ENCODE measurements around the gene ARHGAP26. TPM values are rescaled to one million over a fixed set of nuclear protein-coding genes. Genes with fewer than 3 reads are reported as not detected.

Gene ARHGAP26
- total RNA-seq, 1 experiment from 2014 or later, result 79.8 TPM

DNA sequence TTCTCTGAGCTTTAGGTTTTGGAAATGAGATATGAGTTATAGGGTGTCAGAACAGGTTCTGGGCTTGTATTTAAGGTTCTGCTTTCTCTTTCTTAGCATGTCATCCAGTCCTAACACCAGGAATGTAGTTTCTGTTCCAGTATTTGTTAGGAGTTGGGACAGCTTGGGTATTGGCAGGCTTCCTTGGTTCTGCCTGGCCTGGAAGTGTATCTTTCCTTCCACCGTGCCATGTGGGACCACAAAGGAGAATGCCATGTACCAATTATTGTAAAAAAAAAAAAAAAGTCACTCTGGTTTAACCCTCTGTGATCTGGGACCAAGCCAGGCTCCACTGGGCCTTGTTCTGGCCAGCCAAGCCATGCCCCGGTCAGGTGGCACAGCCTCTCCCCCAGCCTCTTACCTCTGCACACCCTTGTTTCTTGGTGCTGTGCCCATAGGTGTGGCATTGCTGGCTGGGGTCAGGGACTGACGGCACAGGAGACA lies 47.8 kb downstream of the ARHGAP26 start:
- CTCF ChIA-PET, result interaction anchor here (0.8 kb wide), 1 partner anchor 48 kb away, joined by 3 read pairs; no protein-coding TSS in a partner anchor
- BruUV-seq (replicated peaks), result no TSS peak
- Histone ChIP-seq H3K36me3 (ENCODE audit: control insufficient read depth, insufficient read depth, low read length) (no peaks in the 10 kb centered on the region), H3K27me3 (replicated peaks; ENCODE audit: control insufficient read depth, insufficient read depth, low read length) (no peaks in the 10 kb centered on the region), H3K9me3 (no peaks in the 10 kb centered on the region), H3K4me3 (ENCODE audit: low read depth, low read length) (no peak overlapping the region), H3K4me1 (peaks cover 72% of the 10 kb centered on the region)
- no peaks in the 10 kb centered on the region for H3K36me3 Mint-ChIP-seq (ENCODE audit: insufficient read depth, unreplicated experiment)
- POLR2A ChIA-PET, result no interaction called here
- H3K4me3 Mint-ChIP-seq (ENCODE audit: unreplicated experiment), result no peak overlapping the region
- intact Hi-C loops (cut with micrococcal nuclease; ENCODE audit: unreplicated experiment), result no loop called here
- no peak overlapping the region for H3K27ac Mint-ChIP-seq (ENCODE audit: unreplicated experiment)
- H3K4me1 Mint-ChIP-seq (ENCODE audit: low read depth, unreplicated experiment), result peaks cover 58% of the 10 kb centered on the region
- no peaks in the 10 kb centered on the region for H3K9me3 Mint-ChIP-seq (ENCODE audit: unreplicated experiment)
- H3K27me3 Mint-ChIP-seq (ENCODE audit: insufficient read depth, unreplicated experiment), result no peaks in the 10 kb centered on the region
- DNase-seq, result no peak
- no peak for TF ChIP-seq CTCF (IDR thresholded peaks at IDR 0.05; ENCODE audit: insufficient read depth in 1 of 2, low read depth in 1 of 2, low read length in 1 of 2, severe bottlenecking in 1 of 2, unreplicated experiment in 1 of 2)

- Histone ChIP-seq H3K4me3 (ENCODE audit: low read depth, low read length) (no peak overlapping the region), H3K27me3 (replicated peaks; ENCODE audit: control insufficient read depth, insufficient read depth, low read length) (no peaks in the 10 kb centered on the region), H3K9me3 (no peaks in the 10 kb centered on the region), H3K36me3 (ENCODE audit: control insufficient read depth, insufficient read depth, low read length) (no peaks in the 10 kb centered on the region), H3K4me1 (peaks cover 73% of the 10 kb centered on the region)
- H3K9me3 Mint-ChIP-seq (ENCODE audit: unreplicated experiment), result no peaks in the 10 kb centered on the region
- H3K4me3 Mint-ChIP-seq (ENCODE audit: unreplicated experiment), result no peak overlapping the region
- peak overlapping the region; percentile 3 for H3K27ac Mint-ChIP-seq (ENCODE audit: unreplicated experiment)
- BruUV-seq (replicated peaks), result no TSS peak
- POLR2A ChIA-PET, result no interaction called here
- H3K4me1 Mint-ChIP-seq (ENCODE audit: low read depth, unreplicated experiment), result peaks cover 60% of the 10 kb centered on the region
- CTCF ChIA-PET, result no interaction called here
- no peaks in the 10 kb centered on the region for H3K36me3 Mint-ChIP-seq (ENCODE audit: insufficient read depth, unreplicated experiment)
- no peaks in the 10 kb centered on the region for H3K27me3 Mint-ChIP-seq (ENCODE audit: insufficient read depth, unreplicated experiment)
- intact Hi-C loops (cut with micrococcal nuclease; ENCODE audit: unreplicated experiment), result no loop called here
- no peak for DNase-seq
- no peak for TF ChIP-seq CTCF (IDR thresholded peaks at IDR 0.05; ENCODE audit: insufficient read depth in 1 of 2, low read depth in 1 of 2, low read length in 1 of 2, severe bottlenecking in 1 of 2, unreplicated experiment in 1 of 2)
Measured at GRCh38 chr5:142819292-142819691, 49.1 kb downstream of the ARHGAP26 start.

GRCh38 chr5:142819825-142820224 lies 49.6 kb downstream of the ARHGAP26 start:
- ChIA-PET POLR2A (no interaction called here), CTCF (no interaction called here)
- Mint-ChIP-seq H3K4me1 (ENCODE audit: low read depth, unreplicated experiment) (peaks cover 62% of the 10 kb centered on the region), H3K36me3 (ENCODE audit: insufficient read depth, unreplicated experiment) (no peaks in the 10 kb centered on the region), H3K9me3 (ENCODE audit: unreplicated experiment) (no peaks in the 10 kb centered on the region), H3K27ac (ENCODE audit: unreplicated experiment) (peak overlapping the region; percentile 3), H3K4me3 (ENCODE audit: unreplicated experiment) (no peak overlapping the region), H3K27me3 (ENCODE audit: insufficient read depth, unreplicated experiment) (no peaks in the 10 kb centered on the region)
- Histone ChIP-seq H3K4me1 (peaks cover 78% of the 10 kb centered on the region), H3K9me3 (no peaks in the 10 kb centered on the region), H3K36me3 (ENCODE audit: control insufficient read depth, insufficient read depth, low read length) (no peaks in the 10 kb centered on the region), H3K27me3 (replicated peaks; ENCODE audit: control insufficient read depth, insufficient read depth, low read length) (no peaks in the 10 kb centered on the region), H3K4me3 (ENCODE audit: low read depth, low read length) (no peak overlapping the region)
- BruUV-seq (replicated peaks), result no TSS peak
- intact Hi-C loops (cut with micrococcal nuclease; ENCODE audit: unreplicated experiment), result no loop called here
- TF ChIP-seq CTCF (IDR thresholded peaks at IDR 0.05; ENCODE audit: insufficient read depth in 1 of 2, low read depth in 1 of 2, low read length in 1 of 2, severe bottlenecking in 1 of 2, unreplicated experiment in 1 of 2), result no peak
- no peak for DNase-seq
